Body of pancreas (tissue), 4 donors: ENCODE data around the gene ZNF136. TPM values are rescaled to one million over a fixed set of nuclear protein-coding genes. Genes with fewer than 3 reads are reported as not detected.
A peak's percentile ranks its signal among the peaks of the same experiment; 100 is the strongest.

Experiments used
- ATAC-seq: fragments of 150-250 bp; one replicate; pipeline ENCODE4 v1.9.1; 2016
- DNase-seq, 4 donors: peaks; one replicate each; pipeline ENCODE4 v3.0.0-alpha.2; 2019
- H3K27ac ChIP-seq, 4 donors: fragments of 200-600 bp; sonication (generic); 1 replicate in 3 of 4; 2 replicates in 1 of 4; pipeline versions ENCODE4 v1.5.1 to v1.6.1; 2016 to 2019; ENCODE audit warnings: mild to moderate bottlenecking in 1 of 4, mixed read lengths in 1 of 4, moderate library complexity in 1 of 4
- H3K27me3 ChIP-seq, 2 donors: fragments of 200-600 bp; sonication (generic); one replicate each; pipeline ENCODE4 v1.6.0; 2016; ENCODE audit warnings: mild to moderate bottlenecking in 1 of 2
- H3K36me3 ChIP-seq, 2 donors: fragments of 200-600 bp; sonication (generic); replicated peaks in 1 of 2; 2 replicates each; pipeline ENCODE4 v1.5.1; 2016; ENCODE audit warnings: low read depth in 2 of 2; ENCODE audit not compliant: insufficient read depth in 1 of 2
- H3K4me1 ChIP-seq: fragments of 200-600 bp; sonication (generic); one replicate; pipeline ENCODE4 v1.6.0; 2016
- H3K4me3 ChIP-seq, 2 donors: fragments of 200-600 bp; sonication (generic); 1 replicate in 1 of 2; 2 replicates in 1 of 2; pipeline ENCODE4 v1.5.1; 2016 to 2019
- H3K9me3 ChIP-seq, 3 donors: fragments of 200-600 bp; sonication (generic); 1 replicate in 2 of 3; 2 replicates in 1 of 3; pipeline ENCODE4 v1.5.1; 2016
- CTCF ChIP-seq, 7 experiments: fragments of 450-650 bp in 4 of 7; fragments of 200-600 bp in 3 of 7; sonication (generic) in 3 of 7; IDR thresholded peaks; one replicate each; pipeline ENCODE4 v1.5.1; 2016 to 2019; ENCODE audit warnings: antibody characterized with exemption in 7 of 7
- POLR2A ChIP-seq, 3 donors: fragments of 450-650 bp; IDR thresholded peaks; one replicate each; pipeline ENCODE4 v1.6.1; 2016; ENCODE audit warnings: antibody characterized with exemption in 3 of 3, mild to moderate bottlenecking in 2 of 3
- WGBS, 2 donors: methylation state at CpG; one replicate each; pipeline ENCODE4 v1.1.5; 2017; 5-methylcytosine and 5-hydroxymethylcytosine counted together
- intact Hi-C: fragments of 100-400 bp; cut with DNase I; formaldehyde crosslinking; loops from one replicate; pipeline ENCODE4 v1.15.1; 2023
- total RNA-seq, 2 donors: library from RNA; depleted of rRNA; stranded (reverse); fragments of >200 nt; gene quantifications; one replicate each; pipeline ENCODE4 v1.1.0, GENCODE V29; 2016

The ZNF136 gene
- total RNA-seq, 2 donors from 2014 or later: 3.4 to 4.0 TPM

GRCh38 chr19:12140545-12141404, 22.1 kb upstream of the ZNF136 start:
- peaks cover 0 to 2% of the 10 kb centered on the region in 2 donors for H3K36me3 ChIP-seq
- intact Hi-C loops: no loop called here
- no peaks in the 10 kb centered on the region for H3K27me3 ChIP-seq
- DNase-seq: peak; percentile 91 to 93 (median 92)
- peak overlapping the region; percentile 22 to 83 for H3K4me3 ChIP-seq
- 3 to 4% methylated on average over 16 to 17 of the region's 17 CpGs for WGBS, 2 donors
- peak overlapping the region; percentile 11 to 84 (median 74) for H3K27ac ChIP-seq
- peaks cover 20% of the 10 kb centered on the region for H3K4me1 ChIP-seq
- no peaks in the 10 kb centered on the region for H3K9me3 ChIP-seq
- TF ChIP-seq CTCF (IDR thresholded peaks at IDR 0.05) (peak; percentile 88 to 99 (median 97)), POLR2A (IDR thresholded peaks at IDR 0.05) (peak in 1 of 3 donors; percentile 13)
- ATAC-seq: peak; percentile 84

- Histone ChIP-seq H3K27me3 (no peaks in the 10 kb centered on the region), H3K4me3 (no peak overlapping the region), H3K27ac (no peak overlapping the region), H3K36me3 (peaks cover 0 to 6% of the 10 kb centered on the region in 2 donors), H3K4me1 (peaks cover 20% of the 10 kb centered on the region), H3K9me3 (no peaks in the 10 kb centered on the region)
- intact Hi-C loops: no loop called here
- ATAC-seq: no peak
- no peak for TF ChIP-seq CTCF (IDR thresholded peaks at IDR 0.05)
- no peak for TF ChIP-seq POLR2A (IDR thresholded peaks at IDR 0.05)
- DNase-seq: no peak
- 41 to 44% methylated on average over 10 of the region's 10 CpGs for WGBS, 2 donors
Observed at GRCh38 chr19:12141405-12141736, 21.5 kb upstream of the ZNF136 start.

- Histone ChIP-seq H3K36me3 (peaks cover 0 to 6% of the 10 kb centered on the region in 2 donors), H3K27me3 (no peaks in the 10 kb centered on the region), H3K4me1 (peaks cover 11% of the 10 kb centered on the region), H3K27ac (no peak overlapping the region), H3K9me3 (no peaks in the 10 kb centered on the region), H3K4me3 (no peak overlapping the region)
- WGBS, 2 donors: 92 to 93% methylated on average over 8 of the region's 8 CpGs
- ATAC-seq: no peak
- no peak for DNase-seq
- TF ChIP-seq CTCF (IDR thresholded peaks at IDR 0.05) (no peak), POLR2A (IDR thresholded peaks at IDR 0.05) (no peak)
- intact Hi-C loops: no loop called here
Observed at GRCh38 chr19:12145348-12145747, 17.5 kb upstream of the ZNF136 start.

GRCh38 chr19:12155324-12155860, 7.5 kb upstream of the ZNF136 start:
- Histone ChIP-seq H3K4me3 (peak overlapping the region; percentile 76 to 95), H3K36me3 (no peaks in the 10 kb centered on the region), H3K27me3 (no peaks in the 10 kb centered on the region), H3K4me1 (peaks cover 4% of the 10 kb centered on the region), H3K9me3 (no peaks in the 10 kb centered on the region), H3K27ac (peak overlapping the region in 3 of 4 donors; percentile 74 to 82 (median 79))
- DNase-seq (no peak), ATAC-seq (no peak)
- 20 to 27% methylated on average over 11 of the region's 11 CpGs for WGBS, 2 donors
- intact Hi-C loops: no loop called here
- TF ChIP-seq POLR2A (IDR thresholded peaks at IDR 0.05): no peak
- TF ChIP-seq CTCF (IDR thresholded peaks at IDR 0.05): no peak
